ENCODE data around the gene TMEM190.

- no peak for TF ChIP-seq CTCF (IDR thresholded peaks at IDR 0.05 in 2 of 3, conservative IDR thresholded peaks at IDR 0.05 in 1 of 3; ENCODE audit: control insufficient read depth in 2 of 3, extremely low read depth in 1 of 3, insufficient read depth in 1 of 3, low read depth in 3 of 3, low read length in 3 of 3)
- no peak for TF ChIP-seq NR2F1 (conservative IDR thresholded peaks at IDR 0.05)
- no peak for TF ChIP-seq POLR2AphosphoS5 (IDR thresholded peaks at IDR 0.05; ENCODE audit: low read length)
- TF ChIP-seq TAF1 (IDR thresholded peaks at IDR 0.05; ENCODE audit: borderline replicate concordance, low read depth, low read length): no peak
- TF ChIP-seq STAT3 (IDR thresholded peaks at IDR 0.05; ENCODE audit: low read depth, low read length): no peak
- no peak for TF ChIP-seq EP300 (IDR thresholded peaks at IDR 0.05; ENCODE audit: borderline replicate concordance in 1 of 2, control insufficient read depth in 1 of 2, low read depth in 2 of 2, low read length in 2 of 2)
- no peak for TF ChIP-seq CBFB (IDR thresholded peaks at IDR 0.05; ENCODE audit: low read depth)
- TF ChIP-seq ZNF274 (IDR thresholded peaks at IDR 0.05; ENCODE audit: insufficient read depth, insufficient read length): no peak
- no peak for TF ChIP-seq MAX (IDR thresholded peaks at IDR 0.05; ENCODE audit: low read depth, low read length)
- no peak for TF ChIP-seq CHD1 (IDR thresholded peaks at IDR 0.05; ENCODE audit: low read depth, low read length)
- TF ChIP-seq HDAC6 (IDR thresholded peaks at IDR 0.05; ENCODE audit: unreplicated experiment): no peak
- no peak for TF ChIP-seq POLR2A (IDR thresholded peaks at IDR 0.05; ENCODE audit: low read depth, low read length)
- no peak for TF ChIP-seq SPI1 (IDR thresholded peaks at IDR 0.05; ENCODE audit: borderline replicate concordance, insufficient read depth, low read depth, low read length)
- TF ChIP-seq BCL11A (IDR thresholded peaks at IDR 0.05; ENCODE audit: low read depth, low read length): no peak
Observed at GRCh38 chr19:55373306-55373992, 3.2 kb upstream of the TMEM190 start.

Measured in GM12878 (cell line).